DND-41 (cell line): ENCODE results near the gene POC1A.

Experiments used
- EZH2 ChIP-seq: IDR thresholded peaks from 3 replicates; pipeline ENCODE4 v1.6.1; 2012; ENCODE audit warnings: borderline replicate concordance, low read depth, mild to moderate bottlenecking, moderate library complexity, low read length, inconsistent platforms; ENCODE audit not compliant: severe bottlenecking
- TF ChIP-seq, protein P1 (sequence below): IDR thresholded peaks from 2 replicates; pipeline ENCODE4 v1.5.1; 2012; ENCODE audit warnings: borderline replicate concordance, low read length, moderate library complexity, mild to moderate bottlenecking; ENCODE audit not compliant: poor library complexity, severe bottlenecking; ENCODE audit errors: extremely low read depth

DNA sequence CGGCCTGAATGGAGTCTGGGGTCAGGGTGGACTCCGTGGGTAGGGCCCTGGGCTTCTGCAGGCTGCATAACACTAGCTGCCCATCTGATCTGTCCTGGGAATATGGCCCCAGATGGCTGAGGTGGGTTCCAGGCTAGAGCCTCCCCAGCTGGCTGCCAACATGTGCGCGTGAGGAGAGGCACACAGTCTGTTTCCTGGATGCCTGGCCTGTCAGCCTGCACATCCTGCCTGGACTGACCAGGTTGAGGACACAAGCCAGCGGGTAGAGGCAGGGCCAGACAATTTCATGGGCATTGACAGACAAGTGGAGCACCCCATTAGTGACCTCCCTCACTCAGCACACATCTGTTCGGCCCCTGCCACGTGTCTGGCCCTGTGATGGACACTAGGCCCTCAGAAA lies 128.8 kb downstream of the POC1A start:
- TF ChIP-seq, protein P1, sequence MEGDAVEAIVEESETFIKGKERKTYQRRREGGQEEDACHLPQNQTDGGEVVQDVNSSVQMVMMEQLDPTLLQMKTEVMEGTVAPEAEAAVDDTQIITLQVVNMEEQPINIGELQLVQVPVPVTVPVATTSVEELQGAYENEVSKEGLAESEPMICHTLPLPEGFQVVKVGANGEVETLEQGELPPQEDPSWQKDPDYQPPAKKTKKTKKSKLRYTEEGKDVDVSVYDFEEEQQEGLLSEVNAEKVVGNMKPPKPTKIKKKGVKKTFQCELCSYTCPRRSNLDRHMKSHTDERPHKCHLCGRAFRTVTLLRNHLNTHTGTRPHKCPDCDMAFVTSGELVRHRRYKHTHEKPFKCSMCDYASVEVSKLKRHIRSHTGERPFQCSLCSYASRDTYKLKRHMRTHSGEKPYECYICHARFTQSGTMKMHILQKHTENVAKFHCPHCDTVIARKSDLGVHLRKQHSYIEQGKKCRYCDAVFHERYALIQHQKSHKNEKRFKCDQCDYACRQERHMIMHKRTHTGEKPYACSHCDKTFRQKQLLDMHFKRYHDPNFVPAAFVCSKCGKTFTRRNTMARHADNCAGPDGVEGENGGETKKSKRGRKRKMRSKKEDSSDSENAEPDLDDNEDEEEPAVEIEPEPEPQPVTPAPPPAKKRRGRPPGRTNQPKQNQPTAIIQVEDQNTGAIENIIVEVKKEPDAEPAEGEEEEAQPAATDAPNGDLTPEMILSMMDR: no peak
- TF ChIP-seq EZH2: no peak
